IPS-18a (cell line): ENCODE results near the gene KIF12.
A peak's percentile ranks its signal among the peaks of the same experiment; 100 is the strongest.

Source experiments
- H3K27ac ChIP-seq: one replicate; pipeline ENCODE4 v1.5.1; 2013; ENCODE audit warnings: low read length
- H3K27me3 ChIP-seq: one replicate; pipeline ENCODE4 v1.6.1; 2013; ENCODE audit warnings: mild to moderate bottlenecking, low read length; ENCODE audit not compliant: control insufficient read depth, insufficient read depth
- H3K36me3 ChIP-seq: one replicate; pipeline ENCODE4 v1.6.1; 2013; ENCODE audit warnings: low read depth, low read length; ENCODE audit not compliant: control insufficient read depth
- H3K4me1 ChIP-seq: one replicate; pipeline ENCODE4 v1.6.1; 2013; ENCODE audit warnings: low read depth, low read length; ENCODE audit not compliant: control insufficient read depth
- H3K4me3 ChIP-seq: one replicate; pipeline ENCODE4 v1.5.1; 2013; ENCODE audit warnings: low read length
- H3K9ac ChIP-seq: one replicate; pipeline ENCODE4 v1.6.1; 2013; ENCODE audit warnings: mild to moderate bottlenecking, low read length, moderate library complexity
- H3K9me3 ChIP-seq: one replicate; pipeline ENCODE4 v1.6.1; 2013; ENCODE audit warnings: low read depth, low read length; ENCODE audit not compliant: control insufficient read depth

Gene KIF12

DNA sequence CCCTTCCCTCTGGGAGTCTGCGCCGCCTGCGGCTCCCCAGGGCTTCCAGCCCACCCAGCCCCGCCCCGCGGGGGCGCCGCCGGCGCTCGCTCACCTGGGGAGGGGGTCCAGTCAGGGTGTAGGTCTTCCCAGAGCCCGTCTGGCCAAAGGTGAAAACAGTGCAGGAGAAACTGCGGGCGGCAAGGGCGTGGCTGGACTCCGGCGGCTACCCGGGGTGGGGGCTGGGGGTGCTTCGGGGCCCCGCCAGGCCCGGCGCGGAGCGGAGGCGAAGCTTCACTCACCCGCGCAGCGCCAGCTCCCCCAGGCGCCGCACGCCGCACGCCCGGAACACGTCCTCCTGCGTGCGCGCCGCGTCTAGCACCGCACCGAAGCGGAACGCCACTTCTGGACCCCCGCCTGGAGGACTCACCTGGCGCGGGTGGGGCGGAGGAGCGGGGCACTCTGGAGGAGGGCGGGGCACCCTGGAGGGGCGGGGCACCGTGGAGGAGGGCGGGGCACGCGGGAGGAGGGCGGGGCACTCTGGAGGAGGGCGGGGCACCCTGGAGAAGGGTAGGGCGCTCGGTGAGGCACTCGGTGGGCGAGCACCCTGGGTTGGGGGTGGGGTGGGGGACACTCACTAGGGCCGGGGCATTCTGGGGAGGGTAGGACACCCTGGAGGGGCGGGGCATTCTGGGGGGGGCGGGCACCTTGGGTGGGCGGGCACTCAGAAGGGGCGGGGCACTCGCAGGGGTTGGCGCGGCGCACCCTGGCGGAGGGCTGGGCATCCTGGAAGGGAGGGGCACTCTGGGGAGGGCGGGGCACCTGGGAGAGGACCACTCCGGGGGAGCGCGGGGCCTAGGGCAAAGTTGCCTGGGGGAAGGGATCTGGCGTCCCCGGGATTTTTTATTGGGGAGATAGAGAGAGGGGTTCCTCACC lies 814 bp downstream of the KIF12 start:
- Histone ChIP-seq H3K36me3 (no peaks in the 10 kb centered on the region), H3K9ac (no peak overlapping the region), H3K9me3 (no peaks in the 10 kb centered on the region), H3K27me3 (peaks cover 36% of the 10 kb centered on the region), H3K27ac (no peak overlapping the region), H3K4me1 (peaks cover 11% of the 10 kb centered on the region), H3K4me3 (peak overlapping the region; percentile 67)

DNA sequence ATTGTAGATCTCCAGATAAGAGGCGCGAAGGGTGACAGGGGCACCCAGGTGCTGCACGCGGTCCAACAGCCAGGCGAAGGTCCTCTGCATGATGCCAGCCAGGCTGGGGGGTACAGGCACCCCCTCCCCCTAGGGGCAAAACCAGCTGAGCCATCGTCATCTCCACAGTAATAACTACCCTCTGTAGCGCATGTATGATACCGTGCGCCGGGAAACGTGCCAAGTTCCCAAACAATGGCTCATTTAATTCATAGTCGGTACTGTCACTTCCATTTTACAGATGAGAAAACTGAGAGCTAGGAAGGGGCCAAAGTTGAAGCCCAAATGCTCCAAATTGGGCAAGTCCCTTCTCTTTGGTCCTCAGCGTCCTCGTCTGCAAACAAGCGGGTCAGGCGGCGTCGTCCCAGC lies 1.5 kb downstream of the KIF12 start:
- Histone ChIP-seq H3K27me3 (peaks cover 36% of the 10 kb centered on the region), H3K36me3 (no peaks in the 10 kb centered on the region), H3K4me1 (peaks cover 11% of the 10 kb centered on the region), H3K27ac (no peak overlapping the region), H3K4me3 (peak overlapping the region; percentile 51), H3K9ac (no peak overlapping the region), H3K9me3 (no peaks in the 10 kb centered on the region)

DNA sequence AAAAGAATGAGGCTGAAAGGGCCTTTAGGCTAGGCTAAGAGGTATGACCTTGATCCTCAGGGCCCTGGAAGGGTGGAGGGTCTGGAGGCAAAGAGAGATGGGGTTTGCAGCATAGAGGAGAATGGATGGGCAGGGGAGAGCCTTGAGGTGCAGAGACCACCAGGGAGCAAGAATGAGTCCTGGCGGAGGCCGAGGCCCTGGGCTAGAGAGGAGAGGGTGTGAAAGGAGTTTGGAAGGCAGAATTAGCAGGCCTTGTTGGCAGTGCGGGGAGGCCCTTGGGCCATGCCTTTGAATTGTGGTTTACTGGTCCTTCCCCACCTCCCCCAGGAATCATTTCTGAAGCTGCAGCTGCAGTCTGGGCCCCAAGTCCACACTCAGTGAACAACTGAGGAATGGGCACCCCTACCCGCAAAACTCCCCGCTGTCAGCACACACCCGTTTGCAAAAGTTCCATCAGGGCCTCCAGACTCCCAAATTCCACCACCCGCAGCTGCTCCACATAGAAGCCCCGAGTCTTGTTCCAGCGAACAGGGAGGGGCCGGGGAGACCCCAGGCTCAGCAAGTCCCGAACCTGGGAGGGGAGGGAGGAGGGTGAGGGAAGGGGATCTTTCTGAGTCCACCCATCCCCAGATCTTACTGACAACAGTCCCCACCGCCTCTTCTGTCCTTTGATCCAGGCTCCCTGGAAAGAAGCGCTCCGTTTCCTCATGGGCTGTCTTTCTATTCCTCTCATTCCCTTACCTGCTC lies 2.1 kb downstream of the KIF12 start:
- no peak overlapping the region for H3K9ac ChIP-seq
- H3K4me3 ChIP-seq = no peak overlapping the region
- peaks cover 36% of the 10 kb centered on the region for H3K27me3 ChIP-seq
- H3K27ac ChIP-seq = no peak overlapping the region
- peaks cover 11% of the 10 kb centered on the region for H3K4me1 ChIP-seq
- H3K9me3 ChIP-seq = no peaks in the 10 kb centered on the region
- H3K36me3 ChIP-seq = no peaks in the 10 kb centered on the region

DNA sequence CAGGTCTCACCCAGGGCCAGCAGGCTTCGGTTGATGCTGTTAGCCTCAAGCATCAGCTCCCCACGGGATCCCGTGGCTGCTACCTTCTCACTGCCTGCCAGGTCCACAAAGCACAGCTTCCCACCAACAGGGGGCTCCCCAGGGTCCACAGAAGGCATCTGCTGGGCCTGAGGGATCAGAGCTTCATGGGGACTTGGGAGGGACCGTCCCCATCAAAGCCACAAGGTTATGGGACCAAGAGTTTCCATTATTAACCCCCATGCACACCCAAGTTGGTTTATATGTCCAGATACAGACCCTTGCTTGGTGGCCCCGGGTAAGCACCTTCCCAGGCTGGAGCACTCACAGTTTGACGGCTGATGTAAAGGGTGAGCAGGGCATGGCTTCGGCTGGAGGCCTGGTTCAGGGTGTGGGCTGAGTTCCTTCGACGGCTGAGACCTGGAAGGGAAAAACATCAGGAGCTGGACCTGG lies 3.0 kb downstream of the KIF12 start:
- no peaks in the 10 kb centered on the region for H3K36me3 ChIP-seq
- H3K9ac ChIP-seq = no peak overlapping the region
- H3K4me1 ChIP-seq = peaks cover 11% of the 10 kb centered on the region
- no peak overlapping the region for H3K4me3 ChIP-seq
- H3K27ac ChIP-seq = no peak overlapping the region
- H3K9me3 ChIP-seq = no peaks in the 10 kb centered on the region
- H3K27me3 ChIP-seq = peaks cover 36% of the 10 kb centered on the region

DNA sequence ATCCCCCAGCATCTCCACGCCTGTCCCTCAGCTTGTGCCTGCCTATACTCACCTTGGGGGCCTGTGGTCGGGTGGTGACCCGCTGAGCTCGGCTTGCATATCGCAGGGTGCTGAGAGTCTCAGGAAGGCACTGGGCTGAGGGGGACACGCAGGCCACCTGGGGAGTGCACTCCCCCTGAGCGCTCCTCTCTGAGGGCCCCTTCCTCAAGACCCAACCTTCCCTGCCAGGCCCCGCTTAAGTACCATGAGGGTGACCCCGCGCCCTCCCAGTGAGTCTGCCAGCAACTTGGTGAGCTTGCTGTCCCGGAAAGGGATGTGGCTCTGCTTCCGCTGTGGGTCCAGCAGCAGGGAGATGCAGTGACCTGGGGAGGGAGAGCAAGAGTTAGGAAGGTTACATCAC lies 4.1 kb downstream of the KIF12 start:
- no peaks in the 10 kb centered on the region for H3K9me3 ChIP-seq
- peaks cover 10% of the 10 kb centered on the region for H3K4me1 ChIP-seq
- H3K27ac ChIP-seq = no peak overlapping the region
- no peak overlapping the region for H3K9ac ChIP-seq
- H3K4me3 ChIP-seq = no peak overlapping the region
- peaks cover 30% of the 10 kb centered on the region for H3K27me3 ChIP-seq
- no peaks in the 10 kb centered on the region for H3K36me3 ChIP-seq

DNA sequence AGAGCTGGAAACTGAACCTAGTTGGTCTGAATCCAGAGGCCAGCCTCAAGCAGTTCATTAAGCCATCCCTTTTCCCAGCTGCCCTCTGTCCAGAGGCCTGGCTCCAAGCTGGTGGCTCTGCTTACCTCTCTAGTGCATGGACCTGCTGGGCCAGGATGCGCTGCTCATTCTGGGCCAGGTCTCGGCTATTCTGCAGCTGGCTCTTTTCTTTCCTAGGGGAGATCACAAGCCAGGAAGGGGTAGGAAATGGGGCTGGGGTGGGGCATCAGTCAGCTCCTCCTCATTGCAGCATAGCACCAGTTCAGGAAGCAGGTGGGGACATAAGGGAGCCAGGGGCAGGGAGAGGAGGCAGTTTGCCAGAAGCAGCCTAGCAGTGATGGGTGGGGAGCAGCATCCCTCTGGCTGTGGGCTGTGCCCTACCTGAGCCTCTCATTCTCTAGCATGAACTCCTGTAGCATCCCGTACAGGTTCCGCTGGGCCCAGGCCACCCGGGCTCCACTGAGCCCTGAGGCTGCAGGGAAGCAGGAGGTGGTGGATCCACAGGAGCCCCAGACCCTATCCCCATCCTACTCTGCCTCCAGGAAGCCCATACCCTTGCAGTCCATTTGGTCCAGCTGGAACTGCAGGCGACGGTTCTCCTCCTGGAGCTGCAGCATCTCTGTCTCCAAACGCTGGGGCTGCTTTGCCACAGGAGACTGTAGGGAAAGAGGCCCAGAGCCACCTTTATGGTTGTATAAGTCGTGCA lies 5.2 kb downstream of the KIF12 start:
- Histone ChIP-seq H3K36me3 (no peaks in the 10 kb centered on the region), H3K9me3 (no peaks in the 10 kb centered on the region), H3K27me3 (peaks cover 20% of the 10 kb centered on the region), H3K4me3 (no peak overlapping the region), H3K9ac (no peak overlapping the region), H3K27ac (no peak overlapping the region), H3K4me1 (peaks cover 1% of the 10 kb centered on the region)

DNA sequence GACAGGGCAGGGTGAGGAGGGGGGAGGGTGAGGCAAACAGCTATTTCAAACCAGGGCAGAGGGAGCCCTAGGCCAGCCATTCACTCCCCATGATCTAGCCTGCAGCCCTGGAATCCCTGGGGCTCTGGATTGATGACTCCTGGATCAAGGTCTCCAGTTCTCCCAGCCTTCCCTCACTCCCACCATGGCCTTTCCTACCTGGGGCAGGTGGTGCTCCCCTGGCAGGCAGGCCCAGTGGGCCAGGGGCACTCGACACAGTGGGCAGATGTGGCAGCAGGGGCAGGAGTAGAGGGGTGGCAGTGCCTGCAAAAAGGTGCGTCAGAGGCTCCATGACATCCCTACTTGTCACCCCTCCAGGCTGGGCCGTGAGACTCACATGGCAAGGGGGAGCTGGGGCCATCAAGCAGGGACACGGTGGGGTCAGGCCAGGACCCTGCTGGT lies 6.0 kb downstream of the KIF12 start:
- Histone ChIP-seq H3K4me1 (no peaks in the 10 kb centered on the region), H3K27ac (no peak overlapping the region), H3K4me3 (no peak overlapping the region), H3K36me3 (no peaks in the 10 kb centered on the region), H3K9me3 (no peaks in the 10 kb centered on the region), H3K9ac (no peak overlapping the region), H3K27me3 (peaks cover 17% of the 10 kb centered on the region)

DNA sequence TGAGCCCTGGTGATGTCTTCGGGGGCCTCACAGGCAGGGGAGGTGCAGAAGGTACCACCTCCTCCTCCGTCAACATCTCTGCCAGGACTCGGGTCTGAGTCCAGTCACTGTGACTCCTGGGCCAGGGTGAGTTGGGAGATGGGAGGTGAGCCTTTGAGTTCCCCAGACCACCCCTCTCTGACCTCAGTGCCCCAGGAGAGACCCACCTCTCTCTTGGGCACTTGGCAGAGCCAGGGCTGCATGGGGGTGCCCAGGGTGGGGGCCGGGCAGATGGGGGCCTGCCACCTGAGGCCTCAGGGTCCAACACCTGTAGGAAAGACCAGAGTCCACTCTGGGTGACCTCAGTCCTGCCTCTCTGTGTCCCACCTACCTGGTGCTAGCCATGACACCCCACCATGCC lies 6.8 kb downstream of the KIF12 start:
- no peak overlapping the region for H3K4me3 ChIP-seq
- no peaks in the 10 kb centered on the region for H3K9me3 ChIP-seq
- H3K9ac ChIP-seq = no peak overlapping the region
- peaks cover 10% of the 10 kb centered on the region for H3K27me3 ChIP-seq
- H3K36me3 ChIP-seq = no peaks in the 10 kb centered on the region
- no peaks in the 10 kb centered on the region for H3K4me1 ChIP-seq
- H3K27ac ChIP-seq = no peak overlapping the region

DNA sequence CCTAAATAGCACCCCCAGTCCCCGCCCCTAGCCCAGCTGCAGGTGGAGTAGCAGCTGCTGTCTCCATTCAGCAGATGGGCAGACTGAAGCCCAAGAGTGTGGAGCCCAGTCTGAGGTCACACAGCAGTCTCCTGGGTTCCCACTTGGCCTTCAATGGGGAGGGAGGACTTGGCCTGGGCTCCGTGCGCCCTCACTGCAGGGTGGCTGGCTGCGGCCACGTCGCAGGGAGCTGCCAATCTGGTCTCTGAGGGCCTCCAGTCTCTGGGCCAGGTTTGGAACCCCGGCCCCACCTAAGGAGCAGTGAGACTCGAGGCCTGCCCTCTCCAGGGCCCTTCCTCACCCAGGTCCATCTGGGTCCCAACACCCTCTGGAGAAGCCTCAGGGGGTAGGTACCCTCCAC lies 7.4 kb downstream of the KIF12 start:
- Histone ChIP-seq H3K9ac (no peak overlapping the region), H3K4me1 (no peaks in the 10 kb centered on the region), H3K27ac (no peak overlapping the region)

DNA sequence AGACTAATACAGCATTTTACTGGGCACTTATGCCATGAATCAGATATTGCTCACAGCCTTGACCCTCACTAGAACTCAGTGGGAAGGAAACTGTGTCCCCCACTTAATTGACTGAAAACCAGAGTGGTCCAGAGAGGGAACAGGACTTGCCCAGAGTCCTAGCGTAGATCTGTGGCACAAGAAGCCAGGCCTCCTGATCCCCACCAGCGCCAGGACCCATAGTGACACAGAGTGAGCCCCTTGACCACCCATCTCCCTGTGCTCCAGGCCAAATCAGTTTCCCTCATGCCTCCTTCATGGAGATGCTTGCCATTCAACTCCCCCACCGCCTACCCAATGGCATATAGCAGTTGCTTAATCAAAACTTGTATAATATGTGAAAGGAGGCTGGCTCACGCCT lies 8.3 kb downstream of the KIF12 start:
- H3K36me3 ChIP-seq = no peaks in the 10 kb centered on the region
- no peaks in the 10 kb centered on the region for H3K27me3 ChIP-seq
- no peak overlapping the region for H3K27ac ChIP-seq
- no peak overlapping the region for H3K4me3 ChIP-seq
- no peaks in the 10 kb centered on the region for H3K9me3 ChIP-seq
- H3K9ac ChIP-seq = no peak overlapping the region
- no peaks in the 10 kb centered on the region for H3K4me1 ChIP-seq

More for the DNA sequence above, 7.4 kb downstream of the KIF12 start:
- H3K9me3 ChIP-seq = no peaks in the 10 kb centered on the region
- no peak overlapping the region for H3K4me3 ChIP-seq
- H3K27me3 ChIP-seq = peaks cover 4% of the 10 kb centered on the region
- H3K36me3 ChIP-seq = no peaks in the 10 kb centered on the region

DNA sequence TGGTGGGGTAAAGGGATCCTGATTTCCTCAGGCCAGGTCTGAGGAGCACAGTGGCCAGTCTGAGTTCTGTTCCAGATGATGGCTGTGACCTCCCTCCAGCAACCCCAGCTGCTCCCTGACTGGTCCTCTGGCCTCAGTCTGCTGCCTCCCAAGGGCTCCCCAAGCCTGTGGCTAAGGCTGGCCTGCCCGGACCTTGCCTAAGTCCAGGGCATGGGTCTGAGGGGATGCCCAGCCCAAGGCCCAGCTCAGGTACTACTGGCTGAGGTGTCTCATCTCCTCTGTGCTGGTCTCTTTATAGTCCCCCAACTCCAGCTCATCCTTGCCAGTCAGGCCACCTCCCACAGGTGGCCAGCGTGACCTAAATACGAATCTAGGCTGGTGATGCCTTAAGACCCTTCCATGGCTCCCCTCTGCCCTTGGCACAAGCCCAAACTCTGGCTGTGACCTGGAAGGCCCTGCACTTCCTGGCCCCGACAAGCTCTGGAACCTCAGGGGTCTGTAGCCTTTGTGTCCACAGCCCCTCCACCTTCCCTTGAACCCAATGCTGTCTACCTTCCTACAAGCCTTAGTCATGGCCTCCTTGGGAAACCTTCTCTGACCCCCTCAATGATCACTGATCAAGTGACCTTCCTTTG lies 9.8 kb downstream of the KIF12 start:
- Histone ChIP-seq H3K27ac (no peak overlapping the region), H3K4me3 (no peak overlapping the region), H3K9ac (no peak overlapping the region), H3K36me3 (no peaks in the 10 kb centered on the region), H3K4me1 (no peaks in the 10 kb centered on the region), H3K9me3 (no peaks in the 10 kb centered on the region), H3K27me3 (no peaks in the 10 kb centered on the region)
